Upper lobe of left lung (tissue), 4 donors: ENCODE data around the gene ABHD17C.

Experiments
- CTCF ChIP-seq, 6 experiments: fragments of 450-650 bp in 4 of 6; fragments of 200-600 bp in 2 of 6; sonication (generic) in 2 of 6; IDR thresholded peaks; one replicate each; pipeline ENCODE4 v1.5.1; 2016 to 2019; ENCODE audit warnings: antibody characterized with exemption in 6 of 6
- EP300 ChIP-seq, 4 donors: sonication (generic); formaldehyde crosslinking; IDR thresholded peaks; one replicate each; pipeline ENCODE4 v1.5.1; 2017; ENCODE audit warnings: antibody characterized with exemption in 4 of 4, control low read depth in 2 of 4
- POLR2A ChIP-seq, 4 donors: fragments of 450-650 bp; IDR thresholded peaks; one replicate each; pipeline ENCODE4 v1.5.1; 2016 to 2017; ENCODE audit warnings: antibody characterized with exemption in 4 of 4, mild to moderate bottlenecking in 2 of 4

GRCh38 chr15:80667936-80668335 is 27.2 kb upstream of the ABHD17C start:
- TF ChIP-seq CTCF (IDR thresholded peaks at IDR 0.05) (no peak), POLR2A (IDR thresholded peaks at IDR 0.05) (no peak), EP300 (IDR thresholded peaks at IDR 0.05) (no peak)
